Body of pancreas (tissue), 4 donors: Measurements from ENCODE around the gene SRGAP2C. TPM values are rescaled to one million over a fixed set of nuclear protein-coding genes. Genes with fewer than 3 reads are reported as not detected.
"Not testable (repeated sequence)": the region's sequence is repeated elsewhere in the genome, so short reads cannot be mapped to it uniquely, and the experiment has no call there.

ENCODE experiments used
- ATAC-seq: fragments of 150-250 bp; one replicate; pipeline ENCODE4 v1.9.1; 2016
- DNase-seq, 4 donors: peaks; one replicate each; pipeline ENCODE4 v3.0.0-alpha.2; 2019
- H3K27ac ChIP-seq, 4 donors: fragments of 200-600 bp; sonication (generic); 1 replicate in 3 of 4; 2 replicates in 1 of 4; pipeline versions ENCODE4 v1.5.1 to v1.6.1; 2016 to 2019; ENCODE audit warnings: mild to moderate bottlenecking in 1 of 4, mixed read lengths in 1 of 4, moderate library complexity in 1 of 4
- H3K27me3 ChIP-seq, 2 donors: fragments of 200-600 bp; sonication (generic); one replicate each; pipeline ENCODE4 v1.6.0; 2016; ENCODE audit warnings: mild to moderate bottlenecking in 1 of 2
- H3K36me3 ChIP-seq, 2 donors: fragments of 200-600 bp; sonication (generic); replicated peaks in 1 of 2; 2 replicates each; pipeline ENCODE4 v1.5.1; 2016; ENCODE audit warnings: low read depth in 2 of 2; ENCODE audit not compliant: insufficient read depth in 1 of 2
- H3K4me1 ChIP-seq: fragments of 200-600 bp; sonication (generic); one replicate; pipeline ENCODE4 v1.6.0; 2016
- H3K4me3 ChIP-seq, 2 donors: fragments of 200-600 bp; sonication (generic); 1 replicate in 1 of 2; 2 replicates in 1 of 2; pipeline ENCODE4 v1.5.1; 2016 to 2019
- H3K9me3 ChIP-seq, 3 donors: fragments of 200-600 bp; sonication (generic); 1 replicate in 2 of 3; 2 replicates in 1 of 3; pipeline ENCODE4 v1.5.1; 2016
- WGBS, 2 donors: methylation state at CpG; one replicate each; pipeline ENCODE4 v1.1.5; 2017; 5-methylcytosine and 5-hydroxymethylcytosine counted together
- intact Hi-C: fragments of 100-400 bp; cut with DNase I; formaldehyde crosslinking; loops from one replicate; pipeline ENCODE4 v1.15.1; 2023
- total RNA-seq, 2 donors: library from RNA; depleted of rRNA; stranded (reverse); fragments of >200 nt; gene quantifications; one replicate each; pipeline ENCODE4 v1.1.0, GENCODE V29; 2016

SRGAP2C gene
- total RNA-seq, 2 donors from 2014 or later = 4.6 to 9.3 TPM

DNA sequence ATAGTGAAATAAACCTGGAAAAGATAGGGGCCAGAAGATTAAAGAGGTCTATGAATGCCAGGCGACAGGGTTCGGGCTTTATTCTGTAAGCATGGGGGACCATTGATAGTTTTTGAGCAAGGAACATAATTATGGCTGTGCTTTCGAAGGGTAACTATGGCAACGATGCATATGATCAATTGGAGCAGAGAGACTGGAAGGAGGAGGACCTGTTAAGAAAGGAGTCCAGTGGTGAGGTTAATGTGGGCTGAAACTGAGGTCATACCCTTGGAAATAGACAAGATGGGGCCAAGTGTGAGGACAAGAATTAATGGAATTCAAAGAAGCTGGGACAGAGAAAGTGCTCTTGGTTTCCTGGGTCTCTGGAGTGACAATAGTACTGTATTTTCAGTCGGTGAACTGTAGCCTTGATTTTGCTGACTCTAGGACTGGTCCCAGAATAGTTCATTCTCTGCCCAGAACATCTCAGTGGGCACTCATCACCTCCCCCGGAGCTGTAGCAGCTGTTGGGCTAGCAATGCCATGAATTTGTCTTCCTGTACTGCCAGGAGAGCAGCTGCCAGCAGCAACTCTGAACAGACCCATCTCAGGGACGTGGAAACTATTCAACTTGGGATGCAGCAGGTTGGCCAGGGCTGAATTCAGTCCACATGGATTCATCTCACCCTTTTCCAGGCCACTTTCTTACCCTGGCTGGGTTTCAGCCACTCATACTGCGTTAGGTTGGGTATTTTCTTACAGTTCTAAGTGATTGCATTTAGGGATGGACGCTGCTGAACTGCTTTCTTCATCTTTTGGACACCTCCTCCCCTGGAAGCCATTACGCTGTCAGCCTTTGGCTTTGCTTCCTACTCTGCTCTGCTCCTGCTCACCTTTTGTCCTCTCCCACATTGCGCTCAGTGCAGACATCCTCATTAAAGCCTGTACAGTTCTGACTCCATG lies 108.8 kb downstream of the SRGAP2C start:
- WGBS, 2 donors = 38 to 86% methylated on average over 2 to 4 of the region's 11 CpGs
- H3K27ac ChIP-seq, H3K4me3 ChIP-seq, H3K27me3 ChIP-seq, H3K4me1 ChIP-seq, H3K9me3 ChIP-seq, intact Hi-C loops, H3K36me3 ChIP-seq, DNase-seq: not testable (repeated sequence)
- peak; percentile 27 for ATAC-seq

GRCh38 chr1:121294205-121294570 lies 109.4 kb downstream of the SRGAP2C start:
- ATAC-seq, H3K4me1 ChIP-seq, H3K27ac ChIP-seq, DNase-seq, H3K4me3 ChIP-seq, H3K27me3 ChIP-seq, H3K9me3 ChIP-seq, H3K36me3 ChIP-seq, intact Hi-C loops: not testable (repeated sequence)
- 100% methylated on average over 1 of the region's 2 CpGs; no CpG with 5 or more reads in 1 of the 2 donors for WGBS, 2 donors

DNA sequence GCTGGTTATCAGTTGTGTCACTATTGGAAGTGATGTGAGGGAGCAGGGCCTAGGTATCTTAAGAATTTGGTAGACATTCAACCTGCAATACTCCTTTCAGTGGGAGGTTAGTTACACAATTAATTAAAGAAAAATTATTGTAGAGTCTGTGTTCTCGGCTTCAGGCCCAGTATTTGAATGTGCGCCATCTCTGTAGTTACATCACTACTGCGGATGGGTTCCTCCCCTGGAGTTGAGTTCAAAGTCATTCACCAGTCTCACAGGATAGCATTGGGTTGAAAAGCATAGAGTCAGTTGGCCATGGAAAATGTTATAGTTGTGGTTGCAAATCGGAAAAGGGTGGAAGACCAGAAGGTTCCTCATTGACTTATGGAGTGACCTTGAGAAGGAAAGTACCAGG lies 111.8 kb downstream of the SRGAP2C start:
- H3K27me3 ChIP-seq, H3K4me3 ChIP-seq, ATAC-seq, intact Hi-C loops, H3K27ac ChIP-seq, H3K4me1 ChIP-seq, H3K36me3 ChIP-seq, DNase-seq, H3K9me3 ChIP-seq: not testable (repeated sequence)
- WGBS, 2 donors = no CpG with 5 or more reads among the region's 4 CpGs

DNA sequence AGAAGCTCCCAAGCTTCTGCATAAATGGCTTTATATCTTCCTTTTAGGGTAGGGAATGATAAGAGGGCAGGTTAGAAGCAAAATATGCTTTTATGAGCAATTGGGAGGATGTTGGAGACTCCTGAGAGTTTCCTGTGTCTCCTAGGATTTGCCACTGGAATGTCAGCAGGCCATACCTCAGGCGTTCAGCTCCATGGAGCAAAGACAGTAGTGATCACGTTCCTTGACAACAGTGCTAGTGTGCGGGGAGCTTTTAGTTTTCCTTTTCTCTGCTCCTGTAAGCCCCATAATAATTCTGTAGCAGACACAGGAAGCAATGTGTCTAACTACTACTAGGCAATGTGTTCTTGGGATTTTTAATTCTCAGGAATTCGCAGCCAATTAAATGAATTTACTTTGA lies 113.8 kb downstream of the SRGAP2C start:
- not testable (repeated sequence) for H3K27ac ChIP-seq

GRCh38 chr1:121299514-121300149 lies 114.9 kb downstream of the SRGAP2C start:
- H3K4me3 ChIP-seq, H3K27ac ChIP-seq, H3K9me3 ChIP-seq, H3K4me1 ChIP-seq, H3K36me3 ChIP-seq, H3K27me3 ChIP-seq, intact Hi-C loops, DNase-seq: not testable (repeated sequence)
- WGBS, 2 donors = 37 to 61% methylated on average over 2 to 5 of the region's 6 CpGs
- ATAC-seq = peak; percentile 65

More for the DNA sequence above, 113.8 kb downstream of the SRGAP2C start:
- DNase-seq, H3K4me3 ChIP-seq, H3K36me3 ChIP-seq, ATAC-seq, H3K27me3 ChIP-seq, H3K9me3 ChIP-seq, intact Hi-C loops, H3K4me1 ChIP-seq: not testable (repeated sequence)
- WGBS, 2 donors = no CpG with 5 or more reads among the region's 4 CpGs

- ATAC-seq = peak; percentile 24
- not testable (repeated sequence) for H3K9me3 ChIP-seq
Measured at GRCh38 chr1:121301876-121302275, 117.1 kb downstream of the SRGAP2C start.

GRCh38 chr1:121307759-121308158 lies 123.0 kb downstream of the SRGAP2C start:
- H3K9me3 ChIP-seq, H3K27ac ChIP-seq, DNase-seq, H3K36me3 ChIP-seq, H3K4me1 ChIP-seq, H3K27me3 ChIP-seq, intact Hi-C loops, ATAC-seq, H3K4me3 ChIP-seq: not testable (repeated sequence)
- 0 to 67% methylated on average over 1 of the region's 3 CpGs for WGBS, 2 donors

More at GRCh38 chr1:121301876-121302275, 117.1 kb downstream of the SRGAP2C start:
- intact Hi-C loops, H3K27ac ChIP-seq, H3K4me1 ChIP-seq, H3K27me3 ChIP-seq, H3K36me3 ChIP-seq, H3K4me3 ChIP-seq, DNase-seq: not testable (repeated sequence)
- 100% methylated on average over 2 of the region's 2 CpGs; no CpG with 5 or more reads in 1 of the 2 donors for WGBS, 2 donors

GRCh38 chr1:121315509-121315908 lies 130.7 kb downstream of the SRGAP2C start:
- H3K4me3 ChIP-seq, intact Hi-C loops, H3K36me3 ChIP-seq, H3K9me3 ChIP-seq, H3K27ac ChIP-seq, H3K27me3 ChIP-seq, H3K4me1 ChIP-seq, DNase-seq, ATAC-seq: not testable (repeated sequence)

- H3K9me3 ChIP-seq = not testable (repeated sequence)
- WGBS, 2 donors = 60 to 100% methylated on average over 1 of the region's 3 CpGs
Measured at GRCh38 chr1:121316081-121316480, 131.3 kb downstream of the SRGAP2C start.

GRCh38 chr1:121317491-121318468 lies 133.0 kb downstream of the SRGAP2C start:
- H3K4me3 ChIP-seq, H3K27me3 ChIP-seq, H3K27ac ChIP-seq, ATAC-seq, H3K9me3 ChIP-seq, H3K36me3 ChIP-seq, H3K4me1 ChIP-seq, intact Hi-C loops: not testable (repeated sequence)
- peak in 2 of 4 donors; percentile 5 to 9 for DNase-seq
- no CpG with 5 or more reads among the region's 11 CpGs for WGBS, 2 donors

More at GRCh38 chr1:121316081-121316480, 131.3 kb downstream of the SRGAP2C start:
- H3K27me3 ChIP-seq, H3K27ac ChIP-seq, intact Hi-C loops, H3K4me1 ChIP-seq, ATAC-seq, H3K4me3 ChIP-seq, H3K36me3 ChIP-seq: not testable (repeated sequence)
- peak in 1 of 4 donors; percentile 1 for DNase-seq

DNA sequence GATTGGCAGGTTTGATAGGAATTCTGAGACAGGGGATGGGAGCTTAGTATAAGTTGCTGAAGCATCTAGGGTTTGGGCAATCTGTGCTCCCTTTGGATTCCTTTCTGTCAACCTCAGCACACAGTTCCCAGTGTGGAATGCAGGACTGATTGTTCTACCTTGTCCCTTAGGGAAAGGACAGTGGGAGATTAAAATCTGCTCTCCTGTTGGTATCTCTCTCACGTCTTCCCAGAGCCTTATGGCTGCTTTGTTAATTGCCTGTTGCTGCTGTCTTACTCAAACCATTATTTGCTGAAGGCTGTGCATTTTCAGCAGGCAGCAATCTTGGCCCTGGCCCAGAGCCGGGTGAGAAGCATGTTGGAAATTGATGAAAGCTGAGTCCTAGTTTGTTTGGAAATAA lies 133.9 kb downstream of the SRGAP2C start:
- H3K36me3 ChIP-seq, H3K4me3 ChIP-seq, ATAC-seq, H3K9me3 ChIP-seq, H3K27me3 ChIP-seq, H3K27ac ChIP-seq, H3K4me1 ChIP-seq, intact Hi-C loops, DNase-seq: not testable (repeated sequence)
- WGBS, 2 donors = 20% methylated on average over 1 of the region's 2 CpGs; no CpG with 5 or more reads in 1 of the 2 donors
